HG03342 (cell line): ENCODE results near the gene CAST.

ENCODE experiments used
- ATAC-seq: cut with Tn5 transposase; IDR thresholded peaks from one replicate; pipeline ENCODE4 v1.9.1; 2021; ENCODE audit warnings: mild to moderate bottlenecking, moderate library complexity; ENCODE audit not compliant: unreplicated experiment

CAST gene

GRCh38 chr5:96669909-96670308 is 7.7 kb downstream of the CAST start:
- ATAC-seq, result no peak

GRCh38 chr5:96671441-96671840 is 9.3 kb downstream of the CAST start:
- no peak for ATAC-seq

- ATAC-seq, result no peak
Measured at GRCh38 chr5:96673127-96673526, 11.0 kb downstream of the CAST start.

- ATAC-seq, result no peak
Measured at GRCh38 chr5:96675882-96676281, 13.7 kb downstream of the CAST start.

GRCh38 chr5:96677496-96677895 is 15.3 kb downstream of the CAST start:
- no peak for ATAC-seq

GRCh38 chr5:96679293-96679692 is 17.1 kb downstream of the CAST start:
- no peak for ATAC-seq

GRCh38 chr5:96680759-96681470 is 18.7 kb downstream of the CAST start:
- ATAC-seq, result no peak

GRCh38 chr5:96683392-96683791 is 21.2 kb downstream of the CAST start:
- no peak for ATAC-seq

- no peak for ATAC-seq
Measured at GRCh38 chr5:96683810-96684209, 21.6 kb downstream of the CAST start.

GRCh38 chr5:96687080-96687479 is 24.9 kb downstream of the CAST start:
- ATAC-seq, result no peak

- ATAC-seq, result peak; percentile 79
Measured at GRCh38 chr5:96687812-96688453, 25.8 kb downstream of the CAST start.

- no peak for ATAC-seq
Measured at GRCh38 chr5:96690861-96691260, 28.7 kb downstream of the CAST start.

GRCh38 chr5:96691503-96692303 is 29.5 kb downstream of the CAST start:
- ATAC-seq, result no peak

- ATAC-seq, result no peak
Measured at GRCh38 chr5:96692441-96692840, 30.3 kb downstream of the CAST start.

- no peak for ATAC-seq
Measured at GRCh38 chr5:96699186-96699820, 37.1 kb downstream of the CAST start.

- peak; percentile 64 for ATAC-seq
Measured at GRCh38 chr5:96702503-96703383, 40.6 kb downstream of the CAST start.

- ATAC-seq, result peak; percentile 88
Measured at GRCh38 chr5:96703384-96703920, 41.3 kb downstream of the CAST start.

GRCh38 chr5:96703995-96704394 is 41.8 kb downstream of the CAST start:
- no peak for ATAC-seq

GRCh38 chr5:96706433-96707111 is 44.4 kb downstream of the CAST start:
- ATAC-seq, result no peak

GRCh38 chr5:96708600-96708999 is 46.4 kb downstream of the CAST start:
- ATAC-seq, result no peak
